ENCODE results near the gene DDX47. TPM values are rescaled to one million over a fixed set of nuclear protein-coding genes. Genes with fewer than 3 reads are reported as not detected.

DDX47 gene
- total RNA-seq (89.1 and 93.7 TPM in 2 replicates), polyA plus RNA-seq (50.1 and 125 TPM in 2 replicates), polyA minus RNA-seq (43.7 and 83.1 TPM in 2 replicates)
- 77.2 TPM for total RNA-seq (2013)

DNA sequence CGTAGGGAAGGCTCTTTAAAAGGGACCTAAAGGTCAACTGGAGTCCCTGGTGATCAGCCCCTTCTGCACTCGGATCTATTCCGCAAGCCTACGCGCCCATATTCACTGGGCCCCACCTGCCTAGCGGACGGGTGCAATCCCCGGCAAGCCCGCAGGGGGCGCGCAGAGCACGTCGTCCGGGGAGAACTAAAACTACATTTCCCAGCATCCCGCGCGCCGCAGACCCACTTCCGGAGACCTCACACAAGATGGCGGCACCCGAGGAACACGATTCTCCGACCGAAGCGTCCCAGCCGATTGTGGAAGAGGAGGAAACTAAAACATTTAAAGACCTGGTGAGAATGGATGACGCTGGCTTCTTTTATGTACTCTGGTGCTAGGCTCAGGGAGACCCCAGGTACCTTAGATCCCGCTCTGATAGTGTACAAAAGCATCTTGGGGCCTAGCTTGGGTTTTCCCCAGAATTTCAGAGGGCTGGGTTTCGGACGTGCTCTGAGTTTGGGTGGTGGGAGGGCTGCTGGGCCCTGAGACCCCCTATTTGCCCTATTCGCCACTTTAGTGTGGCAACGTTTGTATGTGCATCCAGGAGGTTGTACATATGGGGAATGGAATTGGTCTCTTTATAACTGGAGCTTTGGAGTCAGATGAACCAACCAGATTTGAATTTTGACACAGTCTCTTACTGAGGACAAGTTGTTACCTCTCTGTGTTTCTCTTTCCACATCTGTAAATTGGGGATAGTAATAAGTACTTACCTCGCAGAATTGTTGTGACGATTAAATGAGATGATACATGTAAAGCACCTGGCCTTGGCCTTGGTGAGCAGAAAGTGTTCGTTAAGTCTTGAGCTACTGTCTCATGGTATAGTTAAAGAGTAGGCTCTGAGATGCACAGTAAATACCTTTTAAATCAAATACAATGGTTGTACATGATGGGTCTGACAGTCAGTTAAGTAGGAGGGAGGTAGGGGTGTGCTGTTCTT is at the start of gene DDX47:
TSS of gene DDX47 (plus strand) at position 227 of the 982 bp plus-strand sequence. CDS start at position 249, 22 bp downstream.
- H3K4me2 ChIP-seq (replicated peaks; ENCODE audit: low read depth, low read length, poor library complexity, severe bottlenecking): peak within 1 kb of the TSS; percentile 86
- Mint-ChIP-seq H3K4me3 (peak within 1 kb of the TSS; percentile 91), H3K4me1 (peaks cover 66% of the 10 kb centered on the region), H3K27ac (peak within 1 kb of the TSS; percentile 91), H3K9me3 (ENCODE audit: insufficient read depth) (no peaks in the 10 kb centered on the region), H3K27me3 (no peaks in the 10 kb centered on the region)
- no peaks in the 10 kb centered on the region for H3K27me3 ChIP-seq (replicated peaks in 1 of 4; ENCODE audit: control extremely low read depth in 1 of 4, control insufficient read depth in 3 of 4, insufficient read depth in 4 of 4, low read length in 3 of 4)
- H3K27ac ChIP-seq (ENCODE audit: low read length in 2 of 2): peak within 1 kb of the TSS; percentile 86 to 94
- peaks cover 7% of the 10 kb centered on the region for H4K20me1 ChIP-seq (ENCODE audit: control insufficient read depth, insufficient read depth, low read length, poor library complexity, severe bottlenecking)
- DNase-seq (peak; percentile 96), ATAC-seq (ENCODE audit: low read depth) (peak; percentile 75)
- ChIA-PET CTCF (interaction anchor here (1.2 to 10.5 kb wide), 11 partner anchors 9 to 437 kb away, joined by 3 to 189 read pairs (median 5); partner anchors contain the start of gene APOLD1), POLR2A (interaction anchor here (0.6 to 1.3 kb wide), 3 partner anchors 19 to 287 kb away, joined by 5 read pairs; no protein-coding TSS in a partner anchor)
- no peaks in the 10 kb centered on the region for H3K9me3 ChIP-seq (ENCODE audit: control extremely low read depth in 1 of 3, control insufficient read depth in 2 of 3, insufficient read depth in 1 of 3, low read length in 2 of 3)
- H3K9ac ChIP-seq (ENCODE audit: low read length): peak within 1 kb of the TSS; percentile 99
- 5% methylated on average over 31 of the region's 35 CpGs for WGBS (ENCODE audit: insufficient coverage)
- H2AFZ ChIP-seq (ENCODE audit: insufficient read depth, low read depth, low read length, poor library complexity, severe bottlenecking): peak within 1 kb of the TSS; percentile 86
- peaks cover 24 to 41% of the 10 kb centered on the region in 2 donors for H3K4me1 ChIP-seq (ENCODE audit: control insufficient read depth in 2 of 2, insufficient read depth in 2 of 2, low read length in 2 of 2)
- peaks cover 52% of the 10 kb centered on the region for H3K79me2 ChIP-seq (ENCODE audit: control insufficient read depth, insufficient read depth, low read length)
- H3K4me3 ChIP-seq (ENCODE audit: control extremely low read depth in 1 of 5, extremely low read depth in 1 of 5, insufficient read depth in 1 of 5, low read depth in 2 of 5, low read length in 4 of 5): peak within 1 kb of the TSS; percentile 81 to 100 (median 94)
- intact Hi-C loops (cut with micrococcal nuclease): loop anchor here (1.0 kb wide), 4 partner anchors 25 to 456 kb away; partner anchors contain the start of genes BORCS5 and HEBP1
- TF ChIP-seq EZH2 (IDR thresholded peaks at IDR 0.05; ENCODE audit: borderline replicate concordance, insufficient read depth, low read depth, low read length, poor library complexity, severe bottlenecking): no peak
- TF ChIP-seq, protein P1, sequence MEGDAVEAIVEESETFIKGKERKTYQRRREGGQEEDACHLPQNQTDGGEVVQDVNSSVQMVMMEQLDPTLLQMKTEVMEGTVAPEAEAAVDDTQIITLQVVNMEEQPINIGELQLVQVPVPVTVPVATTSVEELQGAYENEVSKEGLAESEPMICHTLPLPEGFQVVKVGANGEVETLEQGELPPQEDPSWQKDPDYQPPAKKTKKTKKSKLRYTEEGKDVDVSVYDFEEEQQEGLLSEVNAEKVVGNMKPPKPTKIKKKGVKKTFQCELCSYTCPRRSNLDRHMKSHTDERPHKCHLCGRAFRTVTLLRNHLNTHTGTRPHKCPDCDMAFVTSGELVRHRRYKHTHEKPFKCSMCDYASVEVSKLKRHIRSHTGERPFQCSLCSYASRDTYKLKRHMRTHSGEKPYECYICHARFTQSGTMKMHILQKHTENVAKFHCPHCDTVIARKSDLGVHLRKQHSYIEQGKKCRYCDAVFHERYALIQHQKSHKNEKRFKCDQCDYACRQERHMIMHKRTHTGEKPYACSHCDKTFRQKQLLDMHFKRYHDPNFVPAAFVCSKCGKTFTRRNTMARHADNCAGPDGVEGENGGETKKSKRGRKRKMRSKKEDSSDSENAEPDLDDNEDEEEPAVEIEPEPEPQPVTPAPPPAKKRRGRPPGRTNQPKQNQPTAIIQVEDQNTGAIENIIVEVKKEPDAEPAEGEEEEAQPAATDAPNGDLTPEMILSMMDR (IDR thresholded peaks at IDR 0.05): peak; percentile 92
- H3K36me3 ChIP-seq (replicated peaks in 1 of 2; ENCODE audit: control extremely low read depth in 1 of 2, control insufficient read depth in 1 of 2, extremely low read depth in 1 of 2, insufficient read depth in 2 of 2, low read length in 1 of 2): peaks cover 0 to 29% of the 10 kb centered on the region in 2 experiments

All from B cell (primary cell).